Naive thymus-derived CD8-positive, alpha-beta T cell (primary cell): ENCODE data around the gene ZC3H18. TPM values are rescaled to one million over a fixed set of nuclear protein-coding genes. Genes with fewer than 3 reads are reported as not detected.
A peak's percentile ranks its signal among the peaks of the same experiment; 100 is the strongest.
"Not testable (repeated sequence)": the region's sequence is repeated elsewhere in the genome, so short reads cannot be mapped to it uniquely, and the experiment has no call there.

ENCODE experiments used
- ATAC-seq, 2 donors: fragments of 150-1000 bp; cut with Tn5 transposase in 1 of 2; sonication (Bioruptor Pico), chemical (Tn5 transposase) in 1 of 2; 1 replicate in 1 of 2; 2 replicates in 1 of 2; pipeline ENCODE4 v1.10.0; 2021; ENCODE audit warnings: mild to moderate bottlenecking in 2 of 2, moderate library complexity in 2 of 2
- POLR2A ChIA-PET: fragments of 350-600 bp; sonication (Branson Sonifier 250); formaldehyde crosslinking; loops from one replicate; lab custom pipeline; 2021; ENCODE audit warnings: antibody characterized with exemption; lab: Charles Lee
- DNase-seq, 10 donors: peaks; one replicate each; pipeline versions ENCODE4 v3.0.0 to v3.0.0-alpha.2; 2020 to 2022
- H3K27ac Mint-ChIP-seq, 10 donors: one replicate each; pipeline ENCODE4 v1.8.0; 2020 to 2022; ENCODE audit warnings: mild to moderate bottlenecking in 10 of 10, mixed read lengths in 10 of 10, moderate library complexity in 4 of 10, inconsistent platforms in 1 of 10
- H3K27me3 Mint-ChIP-seq, 5 donors: one replicate each; pipeline ENCODE4 v1.8.0; 2021 to 2022; ENCODE audit warnings: mixed read lengths in 5 of 5
- H3K36me3 Mint-ChIP-seq, 3 donors: one replicate each; pipeline ENCODE4 v1.8.0; 2020 to 2022; ENCODE audit warnings: mixed read lengths in 3 of 3, mild to moderate bottlenecking in 2 of 3, inconsistent platforms in 1 of 3
- H3K4me1 Mint-ChIP-seq, 4 donors: one replicate each; pipeline ENCODE4 v1.8.0; 2021 to 2022; ENCODE audit warnings: mixed read lengths in 4 of 4
- H3K4me3 Mint-ChIP-seq, 10 donors: one replicate each; pipeline ENCODE4 v1.8.0; 2020 to 2022; ENCODE audit warnings: mild to moderate bottlenecking in 10 of 10, mixed read lengths in 10 of 10, moderate library complexity in 6 of 10, inconsistent platforms in 1 of 10
- H3K9me3 Mint-ChIP-seq, 9 donors: one replicate each; pipeline ENCODE4 v1.8.0; 2020 to 2022; ENCODE audit warnings: mixed read lengths in 9 of 9, mild to moderate bottlenecking in 3 of 9, inconsistent platforms in 1 of 9, moderate library complexity in 1 of 9
- polyA plus RNA-seq, 3 donors: library from polyadenylated mRNA; unstranded; fragments of 300-500 nt; fragmentation: Illumina TruSeq; gene quantifications; one replicate each; pipeline ENCODE4 v1.2.3, GENCODE V29; 2021
- total RNA-seq, 8 experiments: library from RNA in 2 of 8; stranded (reverse) in 2 of 8; gene quantifications; one replicate each; pipeline ENCODE4 v1.2.3 and lab custom pipeline; 2021 to 2026

ZC3H18 gene
- total and polyA plus RNA-seq, 5 experiments from 2014 or later = 7.3 to 81.2 (median 25.1) TPM

DNA sequence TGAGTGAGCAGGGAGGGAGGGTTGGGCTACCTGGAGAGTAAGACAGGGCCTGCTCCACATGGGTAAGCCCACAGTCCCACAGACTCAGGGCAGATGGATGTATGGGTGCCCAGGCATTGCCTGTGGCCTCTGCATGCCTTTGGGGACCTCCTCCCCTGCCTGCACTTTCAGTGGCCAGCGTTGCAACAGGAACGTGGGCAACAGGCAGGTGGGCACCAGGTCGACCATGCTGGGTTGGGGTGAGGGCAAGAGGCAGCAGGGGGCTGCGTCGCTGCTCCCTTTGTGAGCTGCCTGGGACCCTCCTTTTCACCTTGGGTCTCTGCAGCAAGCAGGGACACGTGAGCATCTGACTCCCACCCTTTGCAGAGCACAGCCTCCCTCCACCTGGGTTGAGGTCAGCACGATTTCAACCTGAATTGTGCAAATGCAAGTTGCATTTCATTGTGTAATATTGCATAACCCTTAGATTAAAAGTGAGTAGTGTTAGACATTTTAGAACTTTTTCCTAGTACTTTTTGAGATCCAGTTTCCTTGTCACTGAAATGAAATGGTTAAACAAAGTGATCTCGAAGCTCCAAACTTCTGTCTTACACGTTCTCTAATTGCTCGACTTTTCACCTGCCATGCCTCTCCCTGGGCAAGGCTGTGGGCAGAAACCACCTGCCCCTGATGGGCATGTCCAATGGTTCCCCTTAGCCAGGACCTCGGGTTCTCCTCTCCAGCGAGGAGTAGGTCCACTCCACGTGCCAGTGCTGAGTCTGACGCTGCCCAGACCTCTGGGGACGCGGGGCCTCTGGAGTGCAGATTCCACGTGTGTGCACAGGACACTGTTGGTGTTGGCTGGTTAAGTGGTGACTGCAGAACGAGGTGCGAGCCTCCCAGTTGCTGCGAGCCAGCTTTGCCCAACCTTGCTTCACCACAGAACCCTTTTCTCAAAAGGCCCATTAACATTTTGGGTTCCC, 35.3 kb downstream of the ZC3H18 start:
- H3K4me3 Mint-ChIP-seq = no peak overlapping the region
- H3K4me1 Mint-ChIP-seq = peaks cover 0 to 9% (median 7%) of the 10 kb centered on the region in 4 donors
- H3K9me3 Mint-ChIP-seq = no peaks in the 10 kb centered on the region
- no peak overlapping the region for H3K27ac Mint-ChIP-seq
- no peaks in the 10 kb centered on the region for H3K27me3 Mint-ChIP-seq
- H3K36me3 Mint-ChIP-seq = peaks cover 0 to 81% (median 12%) of the 10 kb centered on the region in 3 donors
- no peak for DNase-seq
- ATAC-seq = no peak
- POLR2A ChIA-PET = no interaction called here

DNA sequence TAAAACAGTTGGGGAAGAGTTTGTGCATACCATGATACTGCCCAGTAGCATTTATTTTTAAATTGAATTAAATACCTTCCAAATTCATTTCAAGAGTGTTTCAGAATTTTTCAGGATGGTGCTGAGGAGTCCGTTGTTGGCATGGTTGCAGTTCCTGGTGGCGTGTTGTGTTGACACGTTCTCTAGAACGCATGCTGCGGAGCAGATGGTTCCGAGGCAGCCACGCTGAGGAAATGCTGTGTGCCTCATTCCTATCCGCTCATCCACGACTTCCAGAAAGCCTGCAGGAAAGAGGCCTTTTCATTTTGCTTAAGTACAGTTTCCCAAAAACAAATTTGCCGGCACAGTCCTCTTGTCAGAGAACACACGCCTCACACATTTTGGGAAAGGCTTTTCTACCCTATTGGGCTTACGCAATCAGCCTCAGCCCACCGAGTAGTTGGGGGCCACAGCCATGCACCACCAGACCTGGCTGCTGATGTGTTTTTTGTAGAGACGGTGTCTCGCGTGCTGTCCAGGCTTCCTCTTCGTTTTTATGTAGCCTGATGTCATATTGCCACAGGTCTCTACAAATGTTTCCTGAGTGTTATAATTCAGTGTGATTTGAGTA, 36.0 kb downstream of the ZC3H18 start:
- POLR2A ChIA-PET = interaction anchor here (0.5 kb wide), 1 partner anchor 923 kb away, joined by 3 read pairs; no protein-coding TSS in a partner anchor
- Mint-ChIP-seq H3K4me3 (no peak overlapping the region), H3K27me3 (no peaks in the 10 kb centered on the region), H3K27ac (peak overlapping the region in 1 of 10 donors; percentile 24), H3K4me1 (peaks cover 0 to 9% (median 7%) of the 10 kb centered on the region in 4 donors), H3K36me3 (peaks cover 0 to 79% (median 12%) of the 10 kb centered on the region in 3 donors), H3K9me3 (no peaks in the 10 kb centered on the region)
- ATAC-seq (no peak), DNase-seq (no peak)

DNA sequence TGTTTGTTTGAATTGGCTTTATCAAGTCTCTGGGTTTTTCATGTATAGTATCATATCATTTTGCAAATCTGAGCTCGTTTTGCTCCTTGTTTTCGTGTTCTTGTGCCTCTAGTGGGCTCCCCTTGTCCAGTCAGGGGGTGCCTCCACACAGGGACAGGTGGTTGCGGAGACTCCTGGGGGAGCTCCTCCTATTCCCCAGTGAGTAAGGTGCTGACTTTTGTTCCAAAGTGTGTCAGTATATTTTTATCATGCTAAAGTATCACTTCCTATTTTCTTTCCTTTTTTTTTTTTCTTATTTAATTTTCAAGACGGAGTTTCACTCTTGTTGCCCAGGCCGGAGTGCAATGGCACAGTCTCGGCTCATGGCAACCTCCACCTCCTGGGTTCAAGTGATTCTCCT, 37.9 kb downstream of the ZC3H18 start:
- H3K4me1 Mint-ChIP-seq = peaks cover 0 to 11% (median 8%) of the 10 kb centered on the region in 4 donors
- no peak for ATAC-seq
- H3K9me3 Mint-ChIP-seq = no peaks in the 10 kb centered on the region
- H3K27me3 Mint-ChIP-seq = no peaks in the 10 kb centered on the region
- no peak overlapping the region for H3K4me3 Mint-ChIP-seq
- POLR2A ChIA-PET = interaction anchor here (0.7 kb wide), 1 partner anchor 74 kb away, joined by 3 read pairs; no protein-coding TSS in a partner anchor
- peaks cover 0 to 76% (median 10%) of the 10 kb centered on the region in 3 donors for H3K36me3 Mint-ChIP-seq
- no peak for DNase-seq
- H3K27ac Mint-ChIP-seq = peak overlapping the region in 1 of 10 donors; percentile 67

DNA sequence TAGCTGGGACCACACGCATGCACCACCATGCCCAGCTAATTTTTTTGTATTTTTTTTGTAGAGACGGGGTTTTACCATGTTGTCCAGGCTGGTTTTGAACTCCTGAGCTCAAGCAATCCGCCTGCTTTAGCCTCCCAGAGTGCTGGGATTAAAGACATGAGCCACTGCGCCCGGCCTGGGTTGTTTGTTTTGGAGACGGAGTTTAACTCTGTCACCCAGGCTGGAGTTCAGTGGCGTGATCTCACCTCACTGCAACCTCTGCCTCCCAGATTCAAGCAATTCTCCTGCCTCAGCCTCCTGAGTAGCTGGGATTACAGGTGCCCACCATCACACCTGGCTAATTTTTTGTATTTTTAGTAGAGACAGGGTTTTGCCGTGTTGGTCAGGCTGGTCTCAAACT, 39.2 kb downstream of the ZC3H18 start:
- not testable (repeated sequence) for DNase-seq, H3K27me3 Mint-ChIP-seq, H3K27ac Mint-ChIP-seq, H3K9me3 Mint-ChIP-seq, ATAC-seq, H3K4me3 Mint-ChIP-seq
- peaks cover 0 to 17% (median 13%) of the 10 kb centered on the region in 4 donors for H3K4me1 Mint-ChIP-seq
- H3K36me3 Mint-ChIP-seq = peaks cover 0 to 79% (median 10%) of the 10 kb centered on the region in 3 donors
- POLR2A ChIA-PET = interaction anchor here (0.6 kb wide), 1 partner anchor 17 kb away, joined by 3 read pairs; no protein-coding TSS in a partner anchor

DNA sequence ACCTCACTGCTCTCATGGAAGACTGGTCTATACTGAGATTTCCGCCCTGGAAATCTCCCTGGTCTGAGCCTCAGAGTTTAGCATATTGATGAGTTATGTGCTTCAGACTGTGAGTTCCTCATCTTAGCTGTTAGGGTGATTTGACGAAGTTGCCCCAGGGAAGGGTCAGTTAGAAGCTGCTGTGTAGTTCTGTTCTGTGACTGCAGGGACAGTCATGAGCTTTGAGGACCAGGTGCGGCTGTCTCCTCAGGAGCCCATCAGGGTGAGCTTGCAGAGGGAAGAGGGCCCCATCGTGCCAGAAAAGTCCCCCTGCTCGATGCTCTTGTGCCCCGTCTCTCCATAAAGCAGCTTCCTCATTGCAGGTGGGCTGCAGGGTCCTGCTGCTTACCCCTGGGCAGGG, 39.9 kb downstream of the ZC3H18 start:
- no peak overlapping the region for H3K27ac Mint-ChIP-seq
- H3K4me1 Mint-ChIP-seq = peaks cover 0 to 17% (median 13%) of the 10 kb centered on the region in 4 donors
- no peak for DNase-seq
- ATAC-seq = no peak
- peaks cover 0 to 77% (median 10%) of the 10 kb centered on the region in 3 donors for H3K36me3 Mint-ChIP-seq
- H3K9me3 Mint-ChIP-seq = no peaks in the 10 kb centered on the region
- POLR2A ChIA-PET = interaction anchor here (0.6 kb wide), 1 partner anchor 17 kb away, joined by 3 read pairs; no protein-coding TSS in a partner anchor
- no peak overlapping the region for H3K4me3 Mint-ChIP-seq
- no peaks in the 10 kb centered on the region for H3K27me3 Mint-ChIP-seq

DNA sequence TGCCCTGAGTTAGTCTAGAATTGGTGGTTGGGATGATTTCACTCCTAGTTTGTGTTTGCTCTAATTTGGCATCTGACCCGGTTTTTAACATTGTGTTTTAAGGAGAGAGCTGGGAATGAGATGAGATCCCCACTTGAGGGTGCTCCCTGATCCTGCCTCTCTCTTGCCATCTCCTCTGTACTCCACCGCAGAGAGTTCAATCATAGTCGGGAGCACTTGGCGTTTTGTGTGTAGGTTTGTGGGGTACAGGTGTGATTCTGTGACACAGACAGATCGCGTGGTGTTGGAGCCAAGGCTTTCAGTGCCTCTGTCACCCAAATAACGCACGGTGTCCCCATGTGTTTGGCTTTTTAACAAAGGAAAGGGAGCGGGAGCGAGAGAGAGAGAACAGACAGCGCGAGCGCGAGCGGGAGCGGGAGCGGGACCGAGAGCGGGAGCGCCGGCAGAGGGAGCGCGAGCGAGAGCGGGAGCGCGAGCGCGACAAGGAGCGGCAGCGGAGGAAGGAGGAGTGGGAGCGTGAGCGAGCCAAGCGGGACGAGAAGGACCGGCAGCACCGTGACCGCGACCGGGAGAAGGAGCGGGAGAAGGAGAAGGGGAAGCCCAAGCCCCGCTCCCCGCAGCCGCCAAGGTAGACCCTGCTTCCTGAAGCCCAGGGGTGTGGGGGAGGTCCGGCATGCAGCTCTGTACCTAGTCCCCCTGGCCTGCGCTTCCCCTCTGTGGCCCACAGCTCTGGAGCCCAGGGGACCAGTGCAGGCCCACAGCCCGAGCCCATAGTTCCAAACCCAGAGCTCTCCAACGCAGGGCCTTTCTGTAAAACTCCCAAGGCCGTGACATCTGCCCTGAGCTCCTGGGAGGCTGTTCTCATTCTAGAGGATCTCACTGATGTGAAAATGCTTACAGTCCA, 41.0 kb downstream of the ZC3H18 start:
- Mint-ChIP-seq H3K27ac (peak overlapping the region in 6 of 10 donors; percentile 11 to 74 (median 56)), H3K4me1 (peaks cover under 1 to 20% (median 14%) of the 10 kb centered on the region in 4 donors), H3K9me3 (no peaks in the 10 kb centered on the region), H3K4me3 (no peak overlapping the region), H3K36me3 (peaks cover 0 to 79% (median 10%) of the 10 kb centered on the region in 3 donors), H3K27me3 (no peaks in the 10 kb centered on the region)
- ATAC-seq = no peak
- no peak for DNase-seq
- POLR2A ChIA-PET = no interaction called here

DNA sequence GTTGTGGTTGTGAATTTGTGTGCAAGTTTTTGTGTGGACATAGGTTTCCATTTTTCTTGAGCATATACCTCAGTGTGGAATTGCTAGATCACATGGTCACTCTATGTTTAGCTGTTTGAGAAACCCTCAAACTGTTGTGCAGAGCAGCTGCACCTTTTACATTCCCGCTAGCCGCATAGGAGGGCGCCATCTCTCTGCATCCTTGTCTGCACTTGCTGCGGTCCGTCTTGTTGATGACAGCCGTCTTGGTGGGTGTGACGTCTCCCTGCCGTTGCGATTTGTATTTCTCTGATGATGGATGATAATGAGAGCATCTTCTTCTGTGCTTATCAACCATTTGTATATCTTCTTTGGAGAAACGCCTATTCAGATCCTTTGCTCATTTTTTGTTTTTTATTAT, 43.1 kb downstream of the ZC3H18 start:
- H3K36me3 Mint-ChIP-seq = peaks cover 0 to 71% (median 10%) of the 10 kb centered on the region in 3 donors
- H3K27ac Mint-ChIP-seq = peak overlapping the region in 6 of 10 donors; percentile 8 to 72 (median 37)
- DNase-seq = no peak
- H3K4me1 Mint-ChIP-seq = peaks cover 9 to 15% (median 14%) of the 10 kb centered on the region in 4 donors
- POLR2A ChIA-PET = interaction anchor here (1.3 kb wide), 1 partner anchor 68 kb away, joined by 5 read pairs; no protein-coding TSS in a partner anchor
- ATAC-seq = no peak
- no peaks in the 10 kb centered on the region for H3K27me3 Mint-ChIP-seq
- H3K9me3 Mint-ChIP-seq = no peaks in the 10 kb centered on the region
- no peak overlapping the region for H3K4me3 Mint-ChIP-seq

DNA sequence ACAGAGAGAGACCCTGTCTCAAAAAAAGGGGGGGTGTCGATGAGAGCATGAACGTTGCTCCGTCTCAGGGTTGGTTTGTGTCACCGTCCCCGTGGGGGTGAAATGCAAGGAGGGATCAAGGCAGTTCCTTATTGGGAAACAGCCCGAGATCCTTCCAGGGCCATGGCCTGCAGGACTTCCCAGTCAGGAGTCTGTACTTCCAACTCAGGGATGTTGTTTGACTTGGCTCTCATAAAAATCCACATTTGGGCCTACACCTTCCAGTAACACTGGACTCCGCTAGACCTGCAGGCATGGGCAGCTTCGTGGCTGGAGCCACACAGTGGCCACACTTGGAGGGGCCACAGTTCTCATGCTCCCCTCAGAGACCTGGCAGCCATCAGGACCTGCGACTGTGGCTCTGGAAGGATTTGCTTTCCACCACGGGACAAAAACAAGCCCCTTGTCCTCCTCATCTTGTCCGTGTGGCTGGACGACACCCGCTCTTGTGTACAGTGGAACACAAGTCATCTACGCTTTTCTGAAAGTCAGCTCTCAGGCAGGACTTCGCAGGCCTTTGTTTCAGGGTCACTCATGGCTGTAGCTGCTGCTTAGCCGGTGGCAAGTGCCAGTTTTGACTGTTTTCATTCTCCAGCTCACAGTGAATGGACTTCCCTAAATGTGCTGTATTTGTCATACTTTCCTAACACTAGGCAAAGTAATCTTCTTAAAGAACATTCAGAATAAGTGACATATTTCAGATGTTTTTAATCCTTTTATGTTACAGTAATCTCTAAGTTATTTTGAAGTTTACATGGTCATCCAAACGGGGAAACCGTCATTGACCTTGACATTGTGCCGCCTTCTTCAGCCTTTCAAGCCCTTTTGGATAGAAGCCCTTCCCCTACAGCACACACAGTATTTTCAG, 44.0 kb downstream of the ZC3H18 start:
- ATAC-seq = no peak
- peaks cover 15 to 23% (median 19%) of the 10 kb centered on the region in 4 donors for H3K4me1 Mint-ChIP-seq
- peak overlapping the region in 7 of 10 donors; percentile 23 to 75 (median 63) for H3K27ac Mint-ChIP-seq
- POLR2A ChIA-PET = no interaction called here
- H3K27me3 Mint-ChIP-seq = no peaks in the 10 kb centered on the region
- H3K4me3 Mint-ChIP-seq = no peak overlapping the region
- peaks cover 0 to 66% (median 7%) of the 10 kb centered on the region in 3 donors for H3K36me3 Mint-ChIP-seq
- no peak for DNase-seq
- H3K9me3 Mint-ChIP-seq = no peaks in the 10 kb centered on the region

DNA sequence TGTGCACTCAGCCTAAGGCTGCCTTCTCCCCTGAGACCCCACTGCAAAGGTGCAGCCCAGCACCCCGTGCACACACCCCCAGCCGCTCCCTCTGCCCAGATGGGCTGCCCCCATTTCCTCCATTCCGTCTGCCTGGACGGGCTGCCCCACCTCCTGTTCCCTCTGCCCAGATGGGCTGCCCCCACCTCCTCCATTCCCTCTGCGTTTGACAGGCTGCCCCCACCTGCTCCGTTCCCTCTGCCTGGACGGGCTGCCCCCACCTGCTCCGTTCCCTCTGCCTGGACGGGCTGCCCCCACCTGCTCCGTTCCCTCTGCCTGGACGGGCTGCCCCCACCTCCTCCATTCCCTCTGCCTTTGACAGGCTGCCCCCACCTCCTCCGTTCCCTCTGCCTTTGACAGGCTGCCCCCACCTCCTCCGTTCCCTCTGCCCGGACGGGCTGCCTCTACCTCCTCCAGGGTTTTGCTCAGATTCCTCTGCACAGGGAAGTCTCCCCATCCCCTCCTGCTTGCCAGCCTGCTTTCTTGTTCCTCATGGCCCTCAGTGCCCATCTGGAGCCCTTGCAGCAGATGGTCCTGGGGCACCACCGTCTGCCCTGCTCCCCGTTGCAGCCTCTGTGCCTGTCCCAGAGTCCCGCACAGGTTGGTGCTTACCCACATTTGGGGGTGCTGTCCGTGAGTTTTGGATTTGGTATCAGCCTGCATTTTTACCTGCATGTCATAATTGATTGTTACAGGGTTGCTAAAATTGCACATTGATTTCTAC, 44.8 kb downstream of the ZC3H18 start:
- Mint-ChIP-seq H3K4me3 (no peak overlapping the region), H3K9me3 (no peaks in the 10 kb centered on the region), H3K36me3 (peaks cover 0 to 64% (median 4%) of the 10 kb centered on the region in 3 donors), H3K4me1 (peaks cover 19 to 31% (median 27%) of the 10 kb centered on the region in 4 donors), H3K27ac (peak overlapping the region in 8 of 10 donors; percentile 13 to 79 (median 70)), H3K27me3 (peaks cover 0 to under 1% (median 0%) of the 10 kb centered on the region in 5 donors)
- DNase-seq (no peak), ATAC-seq (no peak)
- POLR2A ChIA-PET = no interaction called here

DNA sequence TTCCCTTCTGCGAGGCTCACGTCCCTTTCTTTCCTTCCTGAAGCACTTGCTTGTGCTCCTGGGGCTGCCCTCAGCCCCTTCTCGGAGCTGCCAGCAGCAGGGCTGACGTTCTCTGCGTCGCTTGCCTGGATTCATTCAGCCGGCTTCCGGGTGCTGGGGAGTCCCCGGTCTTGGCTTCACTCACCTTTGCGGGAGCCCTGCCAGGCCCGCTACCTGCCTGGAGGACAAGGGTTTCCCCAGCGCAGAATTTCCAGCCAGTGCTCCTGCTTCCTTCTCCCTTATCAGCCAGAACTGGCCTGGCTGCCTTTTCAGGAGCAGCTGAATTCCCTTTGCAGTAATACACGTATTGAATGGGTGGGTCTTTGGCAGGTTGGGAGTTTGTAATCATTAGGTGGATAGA, 46.1 kb downstream of the ZC3H18 start:
- H3K27me3 Mint-ChIP-seq = peaks cover 0 to 1% (median 0%) of the 10 kb centered on the region in 5 donors
- POLR2A ChIA-PET = no interaction called here
- H3K9me3 Mint-ChIP-seq = no peaks in the 10 kb centered on the region
- DNase-seq (no peak), ATAC-seq (no peak)
- H3K4me3 Mint-ChIP-seq = no peak overlapping the region
- peak overlapping the region; percentile 6 to 100 (median 95) for H3K27ac Mint-ChIP-seq
- peaks cover 21 to 41% (median 35%) of the 10 kb centered on the region in 4 donors for H3K4me1 Mint-ChIP-seq
- H3K36me3 Mint-ChIP-seq = peaks cover 0 to 58% (median 4%) of the 10 kb centered on the region in 3 donors
